ENCODE data around the gene HMCN2.

Gene HMCN2

DNA sequence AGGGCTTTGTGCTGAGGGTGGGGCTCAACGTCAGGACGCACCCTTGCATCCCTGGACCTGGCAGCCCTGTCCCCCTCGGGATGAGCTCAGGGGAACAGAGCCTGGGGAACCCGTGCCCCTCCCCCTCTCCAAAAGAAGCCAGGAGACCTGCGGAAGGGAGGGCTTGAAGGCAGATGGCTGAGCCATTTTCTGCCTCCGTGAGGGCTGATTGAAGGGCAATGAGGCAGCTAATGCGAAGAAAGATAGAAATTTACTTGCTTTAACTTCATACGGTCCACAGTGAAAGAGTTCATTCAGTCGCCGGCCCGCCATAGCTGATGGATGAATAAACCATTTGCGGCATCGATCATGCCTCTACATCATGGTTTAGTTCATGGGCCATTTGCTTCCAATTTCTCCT lies 208.0 kb downstream of the HMCN2 start:
- no peak for DNase-seq (ENCODE audit: low read depth)

DNA sequence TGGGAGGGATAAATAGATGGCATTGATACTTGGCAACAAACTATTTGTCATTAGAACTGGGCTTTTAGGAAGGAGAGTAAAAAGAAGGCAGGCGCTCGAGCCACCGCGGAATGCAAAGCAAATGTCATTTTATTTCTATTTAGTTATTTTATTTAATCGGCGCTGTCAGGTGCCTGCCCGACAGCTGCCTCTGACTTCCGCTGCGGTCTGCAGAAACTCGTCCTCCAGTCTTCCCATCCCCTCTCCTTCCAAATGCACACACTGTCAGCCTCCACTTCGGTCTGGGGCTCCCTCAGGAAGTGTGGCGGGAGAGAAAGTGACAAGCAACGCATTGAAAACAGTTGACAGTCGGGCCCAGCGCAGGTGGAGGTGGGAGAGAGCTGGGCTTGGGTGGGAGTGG lies 208.5 kb downstream of the HMCN2 start:
- no peak for DNase-seq (ENCODE audit: low read depth)

DNA sequence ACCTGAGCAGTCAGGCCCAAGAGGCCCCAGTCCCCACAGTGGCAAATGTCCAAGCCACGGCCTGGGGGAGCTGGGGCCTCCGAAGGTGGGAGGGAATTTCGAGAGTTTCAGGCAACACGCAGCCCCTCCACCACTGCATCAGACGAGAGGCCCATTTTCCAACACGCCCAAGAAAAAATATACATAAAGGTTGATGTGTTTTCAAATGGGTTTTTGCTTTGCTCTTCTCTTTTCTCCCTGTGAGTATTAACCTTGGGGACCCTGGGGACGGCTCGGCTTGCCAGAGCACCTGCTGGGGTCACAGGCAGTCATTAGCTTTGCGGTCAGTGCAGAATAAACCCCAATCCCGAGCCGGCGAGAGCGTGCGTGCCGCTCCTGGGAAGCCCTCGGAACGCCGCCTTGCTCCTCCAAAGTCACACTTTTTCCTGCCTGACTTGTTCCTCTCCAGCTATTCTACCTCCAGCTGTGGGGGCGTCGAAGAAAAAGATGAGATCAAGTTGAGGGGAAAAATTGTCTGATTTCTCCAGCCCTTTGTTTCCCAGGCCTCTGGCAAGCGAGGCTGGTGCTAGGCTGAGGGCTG lies 210.7 kb downstream of the HMCN2 start:
- DNase-seq (ENCODE audit: low read depth), result no peak

DNA sequence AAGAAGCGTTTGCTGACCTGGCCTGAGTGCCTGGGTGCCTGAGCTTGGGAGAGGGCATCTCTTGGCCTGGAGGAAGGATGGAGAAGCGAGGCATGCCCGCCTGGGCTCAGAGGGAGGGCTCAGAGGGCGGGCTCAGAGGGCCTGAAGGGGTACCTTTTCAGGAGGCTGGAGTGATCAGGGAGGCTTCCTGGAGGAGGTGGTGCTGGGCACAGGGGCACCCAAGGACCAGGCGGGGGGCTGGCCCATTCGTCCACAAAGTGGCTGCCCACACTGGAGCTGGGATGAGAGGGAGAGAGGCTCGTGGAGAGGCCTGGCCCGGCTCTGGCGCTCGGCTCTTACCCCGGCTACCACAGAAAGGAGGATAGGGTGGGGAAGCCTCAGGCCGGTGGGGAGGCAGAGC lies 212.0 kb downstream of the HMCN2 start:
- no peak for DNase-seq (ENCODE audit: low read depth)

- no peak for DNase-seq (ENCODE audit: low read depth)
These were observed 212.6 kb downstream of the HMCN2 start for GRCh38 chr9:130478152-130478551.

- DNase-seq (ENCODE audit: low read depth), result no peak
These were observed 213.4 kb downstream of the HMCN2 start for GRCh38 chr9:130478736-130479575.

GRCh38 chr9:130479587-130479986 lies 214.0 kb downstream of the HMCN2 start:
- DNase-seq (ENCODE audit: low read depth), result no peak

DNA sequence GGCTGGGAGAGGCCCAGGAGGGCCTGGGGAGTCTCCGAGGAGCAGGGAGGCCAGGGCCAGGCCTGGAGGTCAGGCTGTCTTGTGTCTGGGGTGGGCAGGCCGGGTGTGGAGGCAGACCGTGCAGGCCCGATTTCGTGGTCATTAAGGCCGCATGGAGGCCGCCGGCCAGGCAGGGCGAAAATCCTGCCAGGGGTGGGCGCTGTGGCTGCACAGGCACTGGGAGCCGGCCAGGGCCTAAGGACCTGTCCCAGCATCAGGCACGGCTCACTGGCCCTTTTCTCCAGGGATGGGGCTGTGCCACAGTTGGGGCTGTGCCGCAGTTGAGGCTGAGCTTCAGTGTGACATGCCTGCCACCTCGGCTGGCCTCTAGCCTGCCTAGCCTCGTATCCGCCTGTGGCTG lies 215.1 kb downstream of the HMCN2 start:
- no peak for DNase-seq (ENCODE audit: low read depth)

GRCh38 chr9:130482463-130482862 lies 216.9 kb downstream of the HMCN2 start:
- DNase-seq (ENCODE audit: low read depth), result no peak

GRCh38 chr9:130483371-130483971 lies 217.9 kb downstream of the HMCN2 start:
- DNase-seq (ENCODE audit: low read depth), result no peak
